ENCODE measurements around the gene SLC2A10. TPM values are rescaled to one million over a fixed set of nuclear protein-coding genes. Genes with fewer than 3 reads are reported as not detected.

SLC2A10 gene
- total RNA-seq, 4 donors from 2014 or later = 8.2 to 33.5 (median 15.2) TPM

GRCh38 chr20:46701556-46701955, 7.9 kb upstream of the SLC2A10 start:
- intact Hi-C loops (cut with DNase I; ENCODE audit: low total_unique reads) = no loop called here
- 72 to 83% methylated on average over 2 to 4 of the region's 4 CpGs for WGBS, 2 donors (ENCODE audit: low coverage in 1 of 2)
- H3K4me3 ChIP-seq = no peak overlapping the region
- no peaks in the 10 kb centered on the region for H3K4me1 ChIP-seq
- in situ Hi-C loops (cut with MboI; ENCODE audit: low pct_ligation_motif_present in 1 of 4, low pct_unique_long_range_greater_than_20kb in 1 of 4, low sequenced_read_pairs in 3 of 4) = no loop called here
- TF ChIP-seq POLR2AphosphoS5 (IDR thresholded peaks at IDR 0.05) (no peak), CTCF (IDR thresholded peaks at IDR 0.05) (no peak), POLR2A (IDR thresholded peaks at IDR 0.05) (no peak), EP300 (IDR thresholded peaks at IDR 0.05; ENCODE audit: low read depth) (no peak)
- H3K36me3 ChIP-seq = no peaks in the 10 kb centered on the region
- no peaks in the 10 kb centered on the region for H3K27me3 ChIP-seq
- H3K27ac ChIP-seq = no peak overlapping the region
- H3K9me3 ChIP-seq = peaks cover 0 to 5% of the 10 kb centered on the region in 2 donors
- no peak for DNase-seq

DNA sequence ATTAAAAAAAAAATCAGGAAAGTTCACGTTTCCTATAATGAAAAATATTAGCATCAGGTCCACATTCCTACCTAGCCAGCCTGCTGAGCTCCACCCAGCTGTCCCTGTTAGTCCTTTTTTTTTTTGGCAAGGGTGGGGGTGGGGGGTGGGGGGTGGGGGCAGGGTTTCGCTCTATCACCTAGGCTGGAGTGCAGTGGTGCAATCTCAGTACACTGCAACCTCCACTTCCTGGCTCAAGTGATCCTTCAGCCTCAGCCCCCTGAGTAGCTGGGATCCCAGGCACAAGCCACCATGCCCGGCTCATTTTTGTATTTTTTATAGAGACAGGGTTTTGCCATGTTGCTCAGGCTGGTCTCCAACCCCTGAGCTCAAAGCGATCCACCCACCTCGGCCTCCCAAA, 7.5 kb upstream of the SLC2A10 start:
- H3K36me3 ChIP-seq = no peaks in the 10 kb centered on the region
- H3K27ac ChIP-seq = no peak overlapping the region
- no peaks in the 10 kb centered on the region for H3K4me1 ChIP-seq
- no peak for DNase-seq
- no peak for TF ChIP-seq POLR2AphosphoS5 (IDR thresholded peaks at IDR 0.05)
- no peak for TF ChIP-seq EP300 (IDR thresholded peaks at IDR 0.05; ENCODE audit: low read depth)
- no peak for TF ChIP-seq CTCF (IDR thresholded peaks at IDR 0.05)
- TF ChIP-seq POLR2A (IDR thresholded peaks at IDR 0.05) = no peak
- no peak overlapping the region for H3K4me3 ChIP-seq
- H3K9me3 ChIP-seq = peaks cover 0 to 7% of the 10 kb centered on the region in 2 donors
- intact Hi-C loops (cut with DNase I; ENCODE audit: low total_unique reads) = no loop called here
- H3K27me3 ChIP-seq = no peaks in the 10 kb centered on the region
- in situ Hi-C loops (cut with MboI; ENCODE audit: low pct_ligation_motif_present in 1 of 4, low pct_unique_long_range_greater_than_20kb in 1 of 4, low sequenced_read_pairs in 3 of 4) = no loop called here
- 78 to 85% methylated on average over 1 to 5 of the region's 5 CpGs for WGBS, 2 donors (ENCODE audit: low coverage in 1 of 2)

DNA sequence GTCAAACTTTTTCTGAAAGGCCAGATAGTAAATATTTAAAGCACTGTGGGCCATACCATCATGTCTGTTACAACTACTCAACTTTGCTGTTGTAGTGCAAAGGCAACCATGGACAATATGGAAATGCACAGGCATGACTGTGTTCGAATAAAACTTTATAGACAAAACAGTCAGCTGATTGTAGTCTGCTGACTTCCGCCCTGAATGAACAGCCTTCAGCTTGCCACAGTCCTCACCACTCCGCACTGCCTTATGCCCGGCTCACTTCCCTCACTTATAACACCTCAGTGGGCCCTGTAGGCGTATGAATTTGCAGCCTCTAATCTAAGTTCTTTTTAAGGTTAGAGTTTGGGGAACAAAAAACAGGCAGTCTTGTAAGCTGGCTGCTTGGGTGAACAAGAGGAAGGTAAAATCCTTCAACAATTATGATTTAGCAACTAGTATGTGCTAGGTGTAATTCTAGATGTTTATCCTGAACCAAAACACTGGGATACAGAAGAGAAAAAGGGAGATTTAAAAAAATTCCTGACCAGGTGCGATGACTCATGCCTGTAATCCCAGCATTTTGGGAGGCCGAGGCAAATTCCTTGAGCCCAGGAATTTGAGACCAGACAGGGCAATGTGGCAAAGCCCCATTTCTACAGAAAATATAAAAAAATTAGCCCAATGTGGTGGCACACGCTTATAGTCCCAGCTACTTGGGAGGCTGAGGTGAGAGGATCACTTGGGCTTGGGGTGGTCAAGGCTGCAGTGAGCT, 6.8 kb upstream of the SLC2A10 start:
- Histone ChIP-seq H3K27me3 (no peaks in the 10 kb centered on the region), H3K9me3 (peaks cover 0 to 7% of the 10 kb centered on the region in 2 donors), H3K4me1 (no peaks in the 10 kb centered on the region), H3K4me3 (no peak overlapping the region), H3K27ac (no peak overlapping the region), H3K36me3 (no peaks in the 10 kb centered on the region)
- DNase-seq = no peak
- in situ Hi-C loops (cut with MboI; ENCODE audit: low pct_ligation_motif_present in 1 of 4, low pct_unique_long_range_greater_than_20kb in 1 of 4, low sequenced_read_pairs in 3 of 4) = no loop called here
- 90 to 93% methylated on average over 2 to 8 of the region's 8 CpGs for WGBS, 2 donors (ENCODE audit: low coverage in 1 of 2)
- intact Hi-C loops (cut with DNase I; ENCODE audit: low total_unique reads) = no loop called here
- TF ChIP-seq POLR2AphosphoS5 (IDR thresholded peaks at IDR 0.05) = no peak
- TF ChIP-seq POLR2A (IDR thresholded peaks at IDR 0.05) = no peak
- no peak for TF ChIP-seq EP300 (IDR thresholded peaks at IDR 0.05; ENCODE audit: low read depth)
- no peak for TF ChIP-seq CTCF (IDR thresholded peaks at IDR 0.05)

DNA sequence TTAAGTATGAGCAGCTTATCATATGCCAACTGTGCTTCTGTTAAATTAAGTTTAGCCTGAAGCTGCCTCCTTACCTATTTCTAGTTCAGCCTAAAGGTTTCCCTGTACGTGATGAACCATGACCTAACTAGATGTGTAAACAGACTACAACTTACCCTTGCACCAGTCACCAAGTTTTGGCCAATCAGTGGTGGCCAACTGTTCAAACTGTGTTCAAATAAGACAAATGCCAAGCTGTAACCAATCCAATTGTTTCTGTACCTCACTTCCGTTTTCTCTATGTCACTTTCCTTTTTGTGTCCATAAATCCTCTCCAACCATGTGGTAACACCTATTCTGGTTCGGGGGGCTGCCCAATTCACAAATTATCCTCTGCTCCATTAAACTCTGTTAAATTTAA, 6.0 kb upstream of the SLC2A10 start:
- Histone ChIP-seq H3K9me3 (peaks cover 0 to 7% of the 10 kb centered on the region in 2 donors), H3K27ac (no peak overlapping the region), H3K4me3 (no peak overlapping the region), H3K4me1 (peaks cover 0 to 3% (median 1%) of the 10 kb centered on the region in 4 donors), H3K27me3 (no peaks in the 10 kb centered on the region), H3K36me3 (no peaks in the 10 kb centered on the region)
- DNase-seq = no peak
- intact Hi-C loops (cut with DNase I; ENCODE audit: low total_unique reads) = no loop called here
- 64 to 84% methylated on average over 2 to 3 of the region's 3 CpGs for WGBS, 2 donors (ENCODE audit: low coverage in 1 of 2)
- in situ Hi-C loops (cut with MboI; ENCODE audit: low pct_ligation_motif_present in 1 of 4, low pct_unique_long_range_greater_than_20kb in 1 of 4, low sequenced_read_pairs in 3 of 4) = no loop called here
- TF ChIP-seq POLR2A (IDR thresholded peaks at IDR 0.05) (no peak), EP300 (IDR thresholded peaks at IDR 0.05; ENCODE audit: low read depth) (no peak), POLR2AphosphoS5 (IDR thresholded peaks at IDR 0.05) (no peak), CTCF (IDR thresholded peaks at IDR 0.05) (no peak)
